ENCODE measurements around the gene ROBO4. TPM values are rescaled to one million over a fixed set of nuclear protein-coding genes. Genes with fewer than 3 reads are reported as not detected.

ROBO4 gene
- total RNA-seq, 2 donors from 2014 or later: 8.5 to 18.8 TPM

DNA sequence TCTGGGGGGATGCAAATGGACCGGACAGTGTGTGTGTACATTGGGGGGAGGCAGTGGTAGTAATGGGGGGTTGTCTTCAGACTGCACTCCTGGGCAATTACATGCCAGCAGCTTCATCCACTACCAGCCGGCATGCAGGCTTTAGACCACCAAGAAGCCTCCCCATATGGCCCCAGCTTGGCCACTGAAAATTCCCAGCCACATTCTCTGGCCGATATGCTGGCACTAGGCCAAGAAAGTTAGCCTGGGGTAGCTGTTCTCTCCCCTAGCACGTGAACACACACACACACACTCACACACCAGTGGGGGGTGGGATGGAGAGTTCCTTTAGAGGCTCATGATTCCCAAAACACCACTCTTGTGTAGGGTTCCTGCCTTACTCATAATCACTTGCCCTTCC, 36.0 kb downstream of the ROBO4 start:
- H3K4me1 ChIP-seq (ENCODE audit: control insufficient read depth in 1 of 2, low read depth in 2 of 2): peaks cover 27% of the 10 kb centered on the region in 2 donors
- H3K27ac ChIP-seq: no peak overlapping the region
- no peak for DNase-seq (ENCODE audit: low spot score)
- H3K36me3 ChIP-seq: no peaks in the 10 kb centered on the region
- no peak overlapping the region for H3K4me3 ChIP-seq
- no peaks in the 10 kb centered on the region for H3K9me3 ChIP-seq
- TF ChIP-seq, protein P1, sequence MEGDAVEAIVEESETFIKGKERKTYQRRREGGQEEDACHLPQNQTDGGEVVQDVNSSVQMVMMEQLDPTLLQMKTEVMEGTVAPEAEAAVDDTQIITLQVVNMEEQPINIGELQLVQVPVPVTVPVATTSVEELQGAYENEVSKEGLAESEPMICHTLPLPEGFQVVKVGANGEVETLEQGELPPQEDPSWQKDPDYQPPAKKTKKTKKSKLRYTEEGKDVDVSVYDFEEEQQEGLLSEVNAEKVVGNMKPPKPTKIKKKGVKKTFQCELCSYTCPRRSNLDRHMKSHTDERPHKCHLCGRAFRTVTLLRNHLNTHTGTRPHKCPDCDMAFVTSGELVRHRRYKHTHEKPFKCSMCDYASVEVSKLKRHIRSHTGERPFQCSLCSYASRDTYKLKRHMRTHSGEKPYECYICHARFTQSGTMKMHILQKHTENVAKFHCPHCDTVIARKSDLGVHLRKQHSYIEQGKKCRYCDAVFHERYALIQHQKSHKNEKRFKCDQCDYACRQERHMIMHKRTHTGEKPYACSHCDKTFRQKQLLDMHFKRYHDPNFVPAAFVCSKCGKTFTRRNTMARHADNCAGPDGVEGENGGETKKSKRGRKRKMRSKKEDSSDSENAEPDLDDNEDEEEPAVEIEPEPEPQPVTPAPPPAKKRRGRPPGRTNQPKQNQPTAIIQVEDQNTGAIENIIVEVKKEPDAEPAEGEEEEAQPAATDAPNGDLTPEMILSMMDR (IDR thresholded peaks at IDR 0.05): no peak
- ATAC-seq (ENCODE audit: insufficient number of reproducible peaks, low FRiP score, low read depth): no peak
- H3K27me3 ChIP-seq (replicated peaks; ENCODE audit: insufficient read depth): peaks cover 22% of the 10 kb centered on the region

DNA sequence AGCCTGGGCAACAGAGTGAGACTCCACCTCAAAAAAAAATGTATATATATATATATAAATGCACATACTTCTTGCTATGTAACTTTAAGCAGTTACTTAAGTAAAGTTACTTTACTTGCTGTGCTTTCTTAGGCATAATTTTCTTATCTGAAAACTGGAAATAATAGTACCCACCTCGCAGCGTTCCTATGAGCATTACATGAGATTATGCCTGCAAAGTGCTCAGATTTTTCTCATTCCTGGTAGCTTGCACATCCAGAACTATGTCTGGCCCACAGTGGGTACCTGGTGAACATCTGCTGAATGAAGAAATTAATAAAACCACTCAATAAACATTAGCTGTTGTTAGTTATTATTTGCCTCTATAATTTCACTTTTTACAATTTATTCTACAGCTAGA, 38.5 kb downstream of the ROBO4 start:
- H3K27ac ChIP-seq: no peak overlapping the region
- DNase-seq (ENCODE audit: low spot score): no peak
- no peaks in the 10 kb centered on the region for H3K36me3 ChIP-seq
- TF ChIP-seq, protein P1 (IDR thresholded peaks at IDR 0.05): no peak
- no peak overlapping the region for H3K4me3 ChIP-seq
- no peak for ATAC-seq (ENCODE audit: insufficient number of reproducible peaks, low FRiP score, low read depth)
- H3K9me3 ChIP-seq: no peaks in the 10 kb centered on the region
- peaks cover 9% of the 10 kb centered on the region for H3K27me3 ChIP-seq (replicated peaks; ENCODE audit: insufficient read depth)
- H3K4me1 ChIP-seq (ENCODE audit: control insufficient read depth in 1 of 2, low read depth in 2 of 2): peaks cover 8 to 11% of the 10 kb centered on the region in 2 donors

DNA sequence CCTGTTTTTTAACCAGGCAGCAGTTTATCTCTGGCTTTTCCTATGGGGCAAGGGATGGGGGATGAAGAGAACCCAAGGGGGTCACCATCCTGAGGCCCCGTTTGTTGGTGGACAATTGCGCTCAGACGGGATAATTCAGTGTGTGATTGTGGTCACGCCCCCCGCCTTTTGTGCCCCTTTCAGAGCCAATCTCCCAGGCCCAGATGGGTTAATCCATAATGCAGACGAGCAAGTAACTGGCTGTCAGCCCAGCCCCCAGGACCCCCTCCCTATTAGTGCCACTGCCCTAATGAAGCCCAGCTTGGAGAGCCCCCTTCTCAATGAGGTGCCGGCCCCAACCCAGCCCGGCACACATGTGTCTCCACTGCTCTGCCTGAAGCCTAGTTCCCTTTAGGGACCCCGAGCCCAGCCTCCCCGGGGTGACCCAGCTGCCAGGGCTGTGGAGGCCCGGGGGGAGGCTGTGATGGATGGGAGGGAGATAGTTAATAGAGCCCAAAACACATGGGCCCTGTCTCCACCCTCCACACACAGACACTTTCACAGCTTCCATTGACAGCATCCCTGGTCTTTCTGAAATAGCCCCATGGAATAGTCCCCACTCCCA, 51.5 kb downstream of the ROBO4 start:
- peaks cover 32% of the 10 kb centered on the region for H3K27me3 ChIP-seq (replicated peaks; ENCODE audit: insufficient read depth)
- no peak overlapping the region for H3K27ac ChIP-seq
- H3K4me1 ChIP-seq (ENCODE audit: control insufficient read depth in 1 of 2, low read depth in 2 of 2): peaks cover 0 to 7% of the 10 kb centered on the region in 2 donors
- no peak for DNase-seq (ENCODE audit: low spot score)
- H3K4me3 ChIP-seq: no peak overlapping the region
- H3K9me3 ChIP-seq: no peaks in the 10 kb centered on the region
- TF ChIP-seq, protein P1 (IDR thresholded peaks at IDR 0.05): no peak
- no peak for ATAC-seq (ENCODE audit: insufficient number of reproducible peaks, low FRiP score, low read depth)
- H3K36me3 ChIP-seq: no peaks in the 10 kb centered on the region

DNA sequence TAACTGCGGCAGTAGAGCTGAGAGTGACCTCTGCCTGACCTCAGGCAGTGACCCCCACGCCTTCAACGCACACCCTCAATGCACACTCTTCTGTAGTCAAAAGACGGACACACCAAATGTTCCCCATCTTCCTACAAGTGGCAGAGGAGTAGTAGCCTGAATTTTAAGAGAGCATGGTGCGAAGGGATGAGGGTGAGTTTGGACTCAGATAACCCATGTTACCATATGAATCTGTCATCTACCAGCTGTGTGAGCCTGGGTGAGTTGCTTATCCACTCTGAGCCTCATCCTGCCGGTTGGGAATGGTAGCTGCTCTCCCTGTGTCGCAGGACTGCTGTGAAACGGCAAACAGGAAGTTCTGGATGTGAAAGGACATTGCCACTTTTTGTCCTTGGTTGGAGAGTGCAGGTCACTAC, 53.0 kb downstream of the ROBO4 start:
- peaks cover 42% of the 10 kb centered on the region for H3K27me3 ChIP-seq (replicated peaks; ENCODE audit: insufficient read depth)
- no peak overlapping the region for H3K4me3 ChIP-seq
- no peaks in the 10 kb centered on the region for H3K36me3 ChIP-seq
- TF ChIP-seq, protein P1 (IDR thresholded peaks at IDR 0.05): no peak
- H3K9me3 ChIP-seq: no peaks in the 10 kb centered on the region
- H3K4me1 ChIP-seq (ENCODE audit: control insufficient read depth in 1 of 2, low read depth in 2 of 2): peaks cover 0 to 14% of the 10 kb centered on the region in 2 donors
- DNase-seq (ENCODE audit: low spot score) (no peak), ATAC-seq (ENCODE audit: insufficient number of reproducible peaks, low FRiP score, low read depth) (no peak)
- H3K27ac ChIP-seq: no peak overlapping the region

DNA sequence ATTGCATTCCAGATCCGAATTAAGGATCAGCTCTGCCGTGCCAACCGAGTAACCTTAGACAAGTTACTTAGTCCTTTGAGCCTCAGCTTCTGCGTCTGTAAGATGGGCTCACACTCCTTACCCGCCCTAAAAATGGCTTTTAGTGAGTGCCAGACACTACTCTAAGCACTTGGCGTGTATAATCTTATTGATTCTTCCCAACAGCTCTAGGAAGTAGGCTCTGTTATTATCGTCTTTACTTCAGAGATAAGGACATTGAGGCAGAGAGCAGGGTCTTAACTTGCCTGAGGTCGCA, 54.1 kb downstream of the ROBO4 start:
- H3K27me3 ChIP-seq (replicated peaks; ENCODE audit: insufficient read depth): peaks cover 50% of the 10 kb centered on the region
- no peak for DNase-seq (ENCODE audit: low spot score)
- no peak overlapping the region for H3K27ac ChIP-seq
- TF ChIP-seq, protein P1 (IDR thresholded peaks at IDR 0.05): no peak
- no peaks in the 10 kb centered on the region for H3K9me3 ChIP-seq
- peaks cover 5 to 22% of the 10 kb centered on the region in 2 donors for H3K4me1 ChIP-seq (ENCODE audit: control insufficient read depth in 1 of 2, low read depth in 2 of 2)
- ATAC-seq (ENCODE audit: insufficient number of reproducible peaks, low FRiP score, low read depth): no peak
- no peaks in the 10 kb centered on the region for H3K36me3 ChIP-seq
- H3K4me3 ChIP-seq: no peak overlapping the region

Data from thoracic aorta (tissue), 2 donors.